ENCODE results near the gene FAM117B. TPM values are rescaled to one million over a fixed set of nuclear protein-coding genes. Genes with fewer than 3 reads are reported as not detected.

FAM117B gene
- polyA plus RNA-seq: 10 to 100 TPM in 1 of 4 donors, 1 to 10 TPM in 3; 1.4 to 15.0 (median 3.1) TPM
- long read RNA-seq, donor 1: 0 reads
- long read RNA-seq, donor 2, full-length matches to known transcripts: 1 of 1 reads
- long read RNA-seq, donor 2, partial matches to known transcripts: 0 of 1 reads
- long read RNA-seq, donor 2, other reads (novel, unspliced or antisense): 0 of 1 reads
- long read RNA-seq, donor 3, full-length matches to known transcripts: 1 of 1 reads
- long read RNA-seq, donor 3, partial matches to known transcripts: 0 of 1 reads
- long read RNA-seq, donor 3, other reads (novel, unspliced or antisense): 0 of 1 reads
- long read RNA-seq, donor 4: 0 reads
- long read RNA-seq, donor 5: 0 reads
- long read RNA-seq, donor 6, full-length matches to known transcripts: 1 of 1 reads
- long read RNA-seq, donor 6, partial matches to known transcripts: 0 of 1 reads
- long read RNA-seq, donor 6, other reads (novel, unspliced or antisense): 0 of 1 reads
- long read RNA-seq, donor 7: 0 reads
- long read RNA-seq, donor 8: 0 reads
- long read RNA-seq, donor 9: 0 reads
- long read RNA-seq, donor 10, full-length matches to known transcripts: 1 of 1 reads
- long read RNA-seq, donor 10, partial matches to known transcripts: 0 of 1 reads
- long read RNA-seq, donor 10, other reads (novel, unspliced or antisense): 0 of 1 reads

GRCh38 chr2:202634556-202635427 is at the start of gene FAM117B:
TSS of gene FAM117B (plus strand) at chr2:202634969. CDS start at chr2:202635188, 219 bp downstream.
- peaks cover 0 to 27% (median 0%) of the 10 kb centered on the region in 3 donors for H3K4me1 ChIP-seq (ENCODE audit: control insufficient read depth in 3 of 3, insufficient read depth in 2 of 3, low read depth in 1 of 3, low read length in 2 of 3)
- peak within 1 kb of the TSS; percentile 87 to 95 (median 95) for H3K27ac ChIP-seq (ENCODE audit: low read depth in 1 of 3, low read length in 2 of 3)
- no peaks in the 10 kb centered on the region for H3K27me3 ChIP-seq (ENCODE audit: control insufficient read depth in 3 of 3, insufficient read depth in 3 of 3, low read length in 3 of 3)
- DNase-seq (peak; percentile 99), FAIRE-seq (no peak)
- no peaks in the 10 kb centered on the region for H3K9me3 ChIP-seq (ENCODE audit: control insufficient read depth in 2 of 2, insufficient read depth in 1 of 2, low read depth in 1 of 2, low read length in 1 of 2)
- WGBS, 3 donors: 0 to 1% (median 1%) methylated on average over 52 to 80 of the region's 80 CpGs
- no peaks in the 10 kb centered on the region for H3K36me3 ChIP-seq (ENCODE audit: control insufficient read depth in 3 of 3, insufficient read depth in 2 of 3, low read depth in 1 of 3, low read length in 3 of 3)
- peak within 1 kb of the TSS; percentile 90 to 99 (median 97) for H3K4me3 ChIP-seq (ENCODE audit: low read depth in 1 of 3, low read length in 3 of 3)

- H3K27me3 ChIP-seq (ENCODE audit: control insufficient read depth in 3 of 3, insufficient read depth in 3 of 3, low read length in 3 of 3): no peaks in the 10 kb centered on the region
- no peaks in the 10 kb centered on the region for H3K36me3 ChIP-seq (ENCODE audit: control insufficient read depth in 3 of 3, insufficient read depth in 2 of 3, low read depth in 1 of 3, low read length in 3 of 3)
- WGBS, 3 donors: 31 to 34% (median 33%) methylated on average over 16 to 17 of the region's 17 CpGs
- DNase-seq (peak; percentile 80 to 82), FAIRE-seq (no peak)
- no peak overlapping the region for H3K27ac ChIP-seq (ENCODE audit: low read depth in 1 of 3, low read length in 2 of 3)
- H3K9me3 ChIP-seq (ENCODE audit: control insufficient read depth in 2 of 2, insufficient read depth in 1 of 2, low read depth in 1 of 2, low read length in 1 of 2): peaks cover 0 to 2% of the 10 kb centered on the region in 2 donors
- peak overlapping the region in 1 of 3 donors; percentile 6 for H3K4me3 ChIP-seq (ENCODE audit: low read depth in 1 of 3, low read length in 3 of 3)
- H3K4me1 ChIP-seq (ENCODE audit: control insufficient read depth in 3 of 3, insufficient read depth in 2 of 3, low read depth in 1 of 3, low read length in 2 of 3): peaks cover 0 to 4% (median 0%) of the 10 kb centered on the region in 3 donors
Measured at GRCh38 chr2:202588647-202589581, 45.9 kb upstream of the FAM117B start.

- 95 to 99% (median 97%) methylated on average over 4 of the region's 4 CpGs for WGBS, 3 donors
- H3K9me3 ChIP-seq (ENCODE audit: control insufficient read depth in 2 of 2, insufficient read depth in 1 of 2, low read depth in 1 of 2, low read length in 1 of 2): no peaks in the 10 kb centered on the region
- no peak overlapping the region for H3K27ac ChIP-seq (ENCODE audit: low read depth in 1 of 3, low read length in 2 of 3)
- H3K36me3 ChIP-seq (ENCODE audit: control insufficient read depth in 3 of 3, insufficient read depth in 2 of 3, low read depth in 1 of 3, low read length in 3 of 3): no peaks in the 10 kb centered on the region
- no peak overlapping the region for H3K4me3 ChIP-seq (ENCODE audit: low read depth in 1 of 3, low read length in 3 of 3)
- no peak for DNase-seq
- H3K4me1 ChIP-seq (ENCODE audit: control insufficient read depth in 3 of 3, insufficient read depth in 2 of 3, low read depth in 1 of 3, low read length in 2 of 3): peaks cover 0 to 4% (median 0%) of the 10 kb centered on the region in 3 donors
- no peak for FAIRE-seq
- H3K27me3 ChIP-seq (ENCODE audit: control insufficient read depth in 3 of 3, insufficient read depth in 3 of 3, low read length in 3 of 3): no peaks in the 10 kb centered on the region
Measured at GRCh38 chr2:202589582-202589949, 45.2 kb upstream of the FAM117B start.

- no peak overlapping the region for H3K4me3 ChIP-seq (ENCODE audit: low read depth in 1 of 3, low read length in 3 of 3)
- H3K27me3 ChIP-seq (ENCODE audit: control insufficient read depth in 3 of 3, insufficient read depth in 3 of 3, low read length in 3 of 3): no peaks in the 10 kb centered on the region
- no peak overlapping the region for H3K27ac ChIP-seq (ENCODE audit: low read depth in 1 of 3, low read length in 2 of 3)
- no peak for DNase-seq
- FAIRE-seq: no peak
- 78 to 91% (median 86%) methylated on average over 2 of the region's 2 CpGs for WGBS, 3 donors
- H3K9me3 ChIP-seq (ENCODE audit: control insufficient read depth in 2 of 2, insufficient read depth in 1 of 2, low read depth in 1 of 2, low read length in 1 of 2): no peaks in the 10 kb centered on the region
- no peaks in the 10 kb centered on the region for H3K36me3 ChIP-seq (ENCODE audit: control insufficient read depth in 3 of 3, insufficient read depth in 2 of 3, low read depth in 1 of 3, low read length in 3 of 3)
- H3K4me1 ChIP-seq (ENCODE audit: control insufficient read depth in 3 of 3, insufficient read depth in 2 of 3, low read depth in 1 of 3, low read length in 2 of 3): peaks cover 0 to 4% (median 0%) of the 10 kb centered on the region in 3 donors
Measured at GRCh38 chr2:202592566-202592965, 42.2 kb upstream of the FAM117B start.

- Histone ChIP-seq H3K9me3 (ENCODE audit: control insufficient read depth in 2 of 2, insufficient read depth in 1 of 2, low read depth in 1 of 2, low read length in 1 of 2) (no peaks in the 10 kb centered on the region), H3K4me3 (ENCODE audit: low read depth in 1 of 3, low read length in 3 of 3) (no peak overlapping the region), H3K27ac (ENCODE audit: low read depth in 1 of 3, low read length in 2 of 3) (no peak overlapping the region), H3K4me1 (ENCODE audit: control insufficient read depth in 3 of 3, insufficient read depth in 2 of 3, low read depth in 1 of 3, low read length in 2 of 3) (no peaks in the 10 kb centered on the region), H3K27me3 (ENCODE audit: control insufficient read depth in 3 of 3, insufficient read depth in 3 of 3, low read length in 3 of 3) (no peaks in the 10 kb centered on the region), H3K36me3 (ENCODE audit: control insufficient read depth in 3 of 3, insufficient read depth in 2 of 3, low read depth in 1 of 3, low read length in 3 of 3) (no peaks in the 10 kb centered on the region)
- FAIRE-seq: no peak
- peak in 1 of 2 donors; percentile 13 for DNase-seq
- WGBS, 3 donors: 85 to 93% (median 88%) methylated on average over 2 of the region's 2 CpGs
Measured at GRCh38 chr2:202599105-202599504, 35.7 kb upstream of the FAM117B start.

- WGBS, 3 donors: 28 to 54% (median 46%) methylated on average over 4 of the region's 4 CpGs
Measured at GRCh38 chr2:202599911-202600310, 34.9 kb upstream of the FAM117B start.

GRCh38 chr2:202604699-202605098 is 30.1 kb upstream of the FAM117B start:
- no peaks in the 10 kb centered on the region for H3K36me3 ChIP-seq (ENCODE audit: control insufficient read depth in 3 of 3, insufficient read depth in 2 of 3, low read depth in 1 of 3, low read length in 3 of 3)
- DNase-seq (no peak), FAIRE-seq (no peak)
- no peaks in the 10 kb centered on the region for H3K9me3 ChIP-seq (ENCODE audit: control insufficient read depth in 2 of 2, insufficient read depth in 1 of 2, low read depth in 1 of 2, low read length in 1 of 2)
- no peaks in the 10 kb centered on the region for H3K27me3 ChIP-seq (ENCODE audit: control insufficient read depth in 3 of 3, insufficient read depth in 3 of 3, low read length in 3 of 3)
- whole genome bisulfite sequencing, 3 donors: 75 to 86% (median 84%) methylated on average over 4 of the region's 4 CpGs
- no peak overlapping the region for H3K4me3 ChIP-seq (ENCODE audit: low read depth in 1 of 3, low read length in 3 of 3)
- H3K4me1 ChIP-seq (ENCODE audit: control insufficient read depth in 3 of 3, insufficient read depth in 2 of 3, low read depth in 1 of 3, low read length in 2 of 3): peaks cover 0 to 1% (median 0%) of the 10 kb centered on the region in 3 donors
- H3K27ac ChIP-seq (ENCODE audit: low read depth in 1 of 3, low read length in 2 of 3): no peak overlapping the region

More at GRCh38 chr2:202599911-202600310, 34.9 kb upstream of the FAM117B start:
- H3K27ac ChIP-seq (ENCODE audit: low read depth in 1 of 3, low read length in 2 of 3): no peak overlapping the region
- H3K9me3 ChIP-seq (ENCODE audit: control insufficient read depth in 2 of 2, insufficient read depth in 1 of 2, low read depth in 1 of 2, low read length in 1 of 2): no peaks in the 10 kb centered on the region
- no peak overlapping the region for H3K4me3 ChIP-seq (ENCODE audit: low read depth in 1 of 3, low read length in 3 of 3)
- DNase-seq (no peak), FAIRE-seq (no peak)
- H3K27me3 ChIP-seq (ENCODE audit: control insufficient read depth in 3 of 3, insufficient read depth in 3 of 3, low read length in 3 of 3): no peaks in the 10 kb centered on the region
- H3K36me3 ChIP-seq (ENCODE audit: control insufficient read depth in 3 of 3, insufficient read depth in 2 of 3, low read depth in 1 of 3, low read length in 3 of 3): no peaks in the 10 kb centered on the region
- no peaks in the 10 kb centered on the region for H3K4me1 ChIP-seq (ENCODE audit: control insufficient read depth in 3 of 3, insufficient read depth in 2 of 3, low read depth in 1 of 3, low read length in 2 of 3)

All from small intestine (tissue), 16 donors.